22Rv1 (cell line): ENCODE results near the gene NHLRC2.

ENCODE experiments used
- ZFX ChIP-seq: fragments of 450-650 bp; IDR thresholded peaks from 2 replicates; pipeline ENCODE4 v1.6.1; 2017; ENCODE audit warnings: antibody characterized with exemption, borderline replicate concordance
- TF ChIP-seq, protein P1 (sequence below): fragments of 450-650 bp; IDR thresholded peaks from 2 replicates; pipeline ENCODE4 v1.5.1; 2017; ENCODE audit warnings: mild to moderate bottlenecking

DNA sequence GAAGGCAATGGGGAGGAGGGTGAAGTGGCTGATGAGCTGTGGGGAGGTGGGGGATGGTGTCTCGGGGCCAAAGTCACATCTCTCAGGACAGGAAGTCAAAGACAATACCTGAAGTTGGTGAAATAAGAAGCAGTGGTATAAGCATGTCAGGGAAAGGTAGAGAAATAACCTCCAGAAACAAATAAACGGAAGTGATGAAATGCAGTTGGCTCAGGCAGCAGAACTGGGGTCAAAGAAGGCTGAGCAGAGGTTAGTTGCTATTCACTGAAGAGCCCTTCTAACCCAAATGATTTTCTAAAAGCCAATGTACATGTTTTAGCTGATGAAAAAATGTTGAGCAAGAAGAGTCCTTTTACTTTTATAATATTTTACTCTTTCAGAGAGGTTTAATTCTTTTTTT lies 110.6 kb downstream of the NHLRC2 start:
- TF ChIP-seq, protein P1, sequence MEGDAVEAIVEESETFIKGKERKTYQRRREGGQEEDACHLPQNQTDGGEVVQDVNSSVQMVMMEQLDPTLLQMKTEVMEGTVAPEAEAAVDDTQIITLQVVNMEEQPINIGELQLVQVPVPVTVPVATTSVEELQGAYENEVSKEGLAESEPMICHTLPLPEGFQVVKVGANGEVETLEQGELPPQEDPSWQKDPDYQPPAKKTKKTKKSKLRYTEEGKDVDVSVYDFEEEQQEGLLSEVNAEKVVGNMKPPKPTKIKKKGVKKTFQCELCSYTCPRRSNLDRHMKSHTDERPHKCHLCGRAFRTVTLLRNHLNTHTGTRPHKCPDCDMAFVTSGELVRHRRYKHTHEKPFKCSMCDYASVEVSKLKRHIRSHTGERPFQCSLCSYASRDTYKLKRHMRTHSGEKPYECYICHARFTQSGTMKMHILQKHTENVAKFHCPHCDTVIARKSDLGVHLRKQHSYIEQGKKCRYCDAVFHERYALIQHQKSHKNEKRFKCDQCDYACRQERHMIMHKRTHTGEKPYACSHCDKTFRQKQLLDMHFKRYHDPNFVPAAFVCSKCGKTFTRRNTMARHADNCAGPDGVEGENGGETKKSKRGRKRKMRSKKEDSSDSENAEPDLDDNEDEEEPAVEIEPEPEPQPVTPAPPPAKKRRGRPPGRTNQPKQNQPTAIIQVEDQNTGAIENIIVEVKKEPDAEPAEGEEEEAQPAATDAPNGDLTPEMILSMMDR: no peak
- TF ChIP-seq ZFX: no peak
